ENCODE measurements around the gene GNG12. TPM values are rescaled to one million over a fixed set of nuclear protein-coding genes. Genes with fewer than 3 reads are reported as not detected.

Gene GNG12
- total RNA-seq, 2 donors from 2014 or later = 77.1 to 131 TPM

GRCh38 chr1:67717876-67718275, 115.4 kb downstream of the GNG12 start:
- DNase-seq = no peak
- intact Hi-C loops (cut with DNase I) = no loop called here
- Histone ChIP-seq H3K27ac (no peak overlapping the region), H3K36me3 (no peaks in the 10 kb centered on the region), H3K9me3 (no peaks in the 10 kb centered on the region), H3K4me1 (peaks cover 3% of the 10 kb centered on the region), H3K27me3 (no peaks in the 10 kb centered on the region), H3K4me3 (no peak overlapping the region), H3K9ac (ENCODE audit: low read depth in 2 of 2, low read length in 2 of 2) (peak overlapping the region in 1 of 2 donors; percentile 6)
- TF ChIP-seq, protein P1, sequence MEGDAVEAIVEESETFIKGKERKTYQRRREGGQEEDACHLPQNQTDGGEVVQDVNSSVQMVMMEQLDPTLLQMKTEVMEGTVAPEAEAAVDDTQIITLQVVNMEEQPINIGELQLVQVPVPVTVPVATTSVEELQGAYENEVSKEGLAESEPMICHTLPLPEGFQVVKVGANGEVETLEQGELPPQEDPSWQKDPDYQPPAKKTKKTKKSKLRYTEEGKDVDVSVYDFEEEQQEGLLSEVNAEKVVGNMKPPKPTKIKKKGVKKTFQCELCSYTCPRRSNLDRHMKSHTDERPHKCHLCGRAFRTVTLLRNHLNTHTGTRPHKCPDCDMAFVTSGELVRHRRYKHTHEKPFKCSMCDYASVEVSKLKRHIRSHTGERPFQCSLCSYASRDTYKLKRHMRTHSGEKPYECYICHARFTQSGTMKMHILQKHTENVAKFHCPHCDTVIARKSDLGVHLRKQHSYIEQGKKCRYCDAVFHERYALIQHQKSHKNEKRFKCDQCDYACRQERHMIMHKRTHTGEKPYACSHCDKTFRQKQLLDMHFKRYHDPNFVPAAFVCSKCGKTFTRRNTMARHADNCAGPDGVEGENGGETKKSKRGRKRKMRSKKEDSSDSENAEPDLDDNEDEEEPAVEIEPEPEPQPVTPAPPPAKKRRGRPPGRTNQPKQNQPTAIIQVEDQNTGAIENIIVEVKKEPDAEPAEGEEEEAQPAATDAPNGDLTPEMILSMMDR (IDR thresholded peaks at IDR 0.05) = no peak

GRCh38 chr1:67716800-67717199, 116.5 kb downstream of the GNG12 start:
- Histone ChIP-seq H3K36me3 (no peaks in the 10 kb centered on the region), H3K27ac (peak overlapping the region; percentile 24), H3K9me3 (no peaks in the 10 kb centered on the region), H3K27me3 (no peaks in the 10 kb centered on the region), H3K4me1 (peaks cover 9% of the 10 kb centered on the region), H3K9ac (ENCODE audit: low read depth in 2 of 2, low read length in 2 of 2) (peak overlapping the region in 1 of 2 donors; percentile 38), H3K4me3 (no peak overlapping the region)
- TF ChIP-seq, protein P1 (IDR thresholded peaks at IDR 0.05) = no peak
- peak; percentile 83 for DNase-seq
- intact Hi-C loops (cut with DNase I) = no loop called here

GRCh38 chr1:67715819-67716218, 117.4 kb downstream of the GNG12 start:
- no peaks in the 10 kb centered on the region for H3K9me3 ChIP-seq
- H3K4me3 ChIP-seq = no peak overlapping the region
- intact Hi-C loops (cut with DNase I) = no loop called here
- H3K27ac ChIP-seq = no peak overlapping the region
- no peak overlapping the region for H3K9ac ChIP-seq (ENCODE audit: low read depth in 2 of 2, low read length in 2 of 2)
- TF ChIP-seq, protein P1 (IDR thresholded peaks at IDR 0.05) = no peak
- H3K4me1 ChIP-seq = peaks cover 11% of the 10 kb centered on the region
- H3K27me3 ChIP-seq = no peaks in the 10 kb centered on the region
- DNase-seq = no peak
- H3K36me3 ChIP-seq = no peaks in the 10 kb centered on the region

DNA sequence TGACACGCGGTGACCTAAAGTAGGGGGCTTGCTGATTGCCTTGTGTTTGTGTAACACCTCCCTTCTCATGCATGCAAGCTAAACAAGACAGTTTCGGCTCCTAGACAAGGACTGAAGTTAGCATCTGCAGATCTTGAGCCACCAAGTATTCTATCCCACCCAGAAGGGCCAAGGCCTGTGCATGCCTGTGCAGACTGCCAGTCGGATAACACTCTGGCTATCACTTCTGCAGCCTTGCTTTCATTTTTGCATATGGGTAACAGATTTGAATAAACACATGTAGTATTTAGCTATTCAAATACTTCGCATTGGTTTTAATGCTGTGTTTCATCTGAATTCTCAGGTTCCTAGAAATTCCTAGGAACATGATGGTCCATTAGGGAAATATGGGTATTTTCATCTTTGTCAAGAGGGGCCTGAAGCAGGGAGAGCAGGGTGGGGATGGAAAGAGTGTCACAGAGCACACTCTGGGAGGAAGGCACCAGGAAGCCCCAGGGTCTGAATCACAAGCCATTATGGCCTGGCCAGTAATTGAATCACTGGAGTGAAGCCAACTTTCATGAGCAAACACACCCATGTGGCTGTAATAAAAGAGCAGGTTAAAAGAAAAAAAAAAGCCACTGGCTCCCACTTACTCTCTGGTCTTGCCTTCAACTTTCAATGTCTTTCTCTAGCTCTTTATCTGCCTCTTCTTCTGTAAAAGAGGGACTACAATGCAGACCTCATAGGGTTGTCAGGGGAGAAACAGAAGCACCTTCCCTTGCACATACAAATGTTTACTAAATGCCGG, 120.0 kb downstream of the GNG12 start:
- DNase-seq = peak; percentile 80
- no peaks in the 10 kb centered on the region for H3K36me3 ChIP-seq
- no peaks in the 10 kb centered on the region for H3K9me3 ChIP-seq
- H3K9ac ChIP-seq (ENCODE audit: low read depth in 2 of 2, low read length in 2 of 2) = peak overlapping the region in 1 of 2 donors; percentile 68
- no peak overlapping the region for H3K4me3 ChIP-seq
- TF ChIP-seq, protein P1 (IDR thresholded peaks at IDR 0.05) = no peak
- H3K4me1 ChIP-seq = peaks cover 13% of the 10 kb centered on the region
- intact Hi-C loops (cut with DNase I) = no loop called here
- H3K27me3 ChIP-seq = no peaks in the 10 kb centered on the region
- H3K27ac ChIP-seq = peak overlapping the region; percentile 75

- Histone ChIP-seq H3K36me3 (no peaks in the 10 kb centered on the region), H3K9me3 (no peaks in the 10 kb centered on the region), H3K9ac (ENCODE audit: low read depth in 2 of 2, low read length in 2 of 2) (peak overlapping the region in 1 of 2 donors; percentile 62), H3K27ac (peak overlapping the region; percentile 76), H3K4me1 (peaks cover 13% of the 10 kb centered on the region), H3K27me3 (no peaks in the 10 kb centered on the region), H3K4me3 (no peak overlapping the region)
- intact Hi-C loops (cut with DNase I) = no loop called here
- DNase-seq = no peak
- TF ChIP-seq, protein P1 (IDR thresholded peaks at IDR 0.05) = no peak
These were observed 121.4 kb downstream of the GNG12 start for GRCh38 chr1:67711855-67712212.
